ENCODE data around the gene CROCC2. TPM values are rescaled to one million over a fixed set of nuclear protein-coding genes. Genes with fewer than 3 reads are reported as not detected.

The CROCC2 gene
- total RNA-seq, 1 donor = not detected

DNA sequence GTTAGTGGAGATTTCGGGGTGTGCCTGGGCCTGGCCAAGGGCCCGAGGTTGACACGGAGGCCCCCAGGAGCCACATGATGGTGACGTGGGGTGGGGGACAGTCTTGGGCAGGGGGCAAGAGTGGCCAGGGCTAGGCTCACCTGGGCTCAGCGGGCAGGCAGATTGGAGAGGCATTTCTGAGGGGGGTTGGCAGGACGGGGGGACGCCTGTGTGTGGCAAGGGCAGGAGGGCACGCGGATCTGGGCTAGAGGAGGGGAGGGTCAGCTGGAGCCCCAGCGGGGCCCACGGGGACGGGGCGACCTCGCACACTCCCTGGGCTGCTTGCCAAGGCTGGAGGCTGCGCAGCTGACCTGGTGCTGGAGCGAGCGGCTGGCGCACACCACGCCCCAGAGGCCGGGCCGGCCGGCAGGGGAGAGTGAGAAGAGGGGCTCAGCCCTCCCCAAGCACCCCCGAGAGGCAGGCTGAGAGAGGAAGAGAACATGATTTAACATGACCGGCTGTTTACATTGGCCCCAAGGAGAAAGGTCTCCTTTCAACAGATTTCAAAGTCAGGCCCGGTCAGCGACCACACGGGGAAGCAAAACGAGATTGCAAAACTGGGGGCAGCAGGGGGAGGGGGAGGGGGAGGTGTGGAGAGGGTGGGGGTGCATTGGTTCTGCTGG lies 54.3 kb downstream of the CROCC2 start:
- DNase-seq (ENCODE audit: low read depth) = peak; percentile 83
- no peak overlapping the region for H3K4me3 ChIP-seq (ENCODE audit: low read depth, low read length)
- TF ChIP-seq, protein P1, sequence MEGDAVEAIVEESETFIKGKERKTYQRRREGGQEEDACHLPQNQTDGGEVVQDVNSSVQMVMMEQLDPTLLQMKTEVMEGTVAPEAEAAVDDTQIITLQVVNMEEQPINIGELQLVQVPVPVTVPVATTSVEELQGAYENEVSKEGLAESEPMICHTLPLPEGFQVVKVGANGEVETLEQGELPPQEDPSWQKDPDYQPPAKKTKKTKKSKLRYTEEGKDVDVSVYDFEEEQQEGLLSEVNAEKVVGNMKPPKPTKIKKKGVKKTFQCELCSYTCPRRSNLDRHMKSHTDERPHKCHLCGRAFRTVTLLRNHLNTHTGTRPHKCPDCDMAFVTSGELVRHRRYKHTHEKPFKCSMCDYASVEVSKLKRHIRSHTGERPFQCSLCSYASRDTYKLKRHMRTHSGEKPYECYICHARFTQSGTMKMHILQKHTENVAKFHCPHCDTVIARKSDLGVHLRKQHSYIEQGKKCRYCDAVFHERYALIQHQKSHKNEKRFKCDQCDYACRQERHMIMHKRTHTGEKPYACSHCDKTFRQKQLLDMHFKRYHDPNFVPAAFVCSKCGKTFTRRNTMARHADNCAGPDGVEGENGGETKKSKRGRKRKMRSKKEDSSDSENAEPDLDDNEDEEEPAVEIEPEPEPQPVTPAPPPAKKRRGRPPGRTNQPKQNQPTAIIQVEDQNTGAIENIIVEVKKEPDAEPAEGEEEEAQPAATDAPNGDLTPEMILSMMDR (IDR thresholded peaks at IDR 0.05; ENCODE audit: insufficient read depth, low read depth, low read length) = no peak

DNA sequence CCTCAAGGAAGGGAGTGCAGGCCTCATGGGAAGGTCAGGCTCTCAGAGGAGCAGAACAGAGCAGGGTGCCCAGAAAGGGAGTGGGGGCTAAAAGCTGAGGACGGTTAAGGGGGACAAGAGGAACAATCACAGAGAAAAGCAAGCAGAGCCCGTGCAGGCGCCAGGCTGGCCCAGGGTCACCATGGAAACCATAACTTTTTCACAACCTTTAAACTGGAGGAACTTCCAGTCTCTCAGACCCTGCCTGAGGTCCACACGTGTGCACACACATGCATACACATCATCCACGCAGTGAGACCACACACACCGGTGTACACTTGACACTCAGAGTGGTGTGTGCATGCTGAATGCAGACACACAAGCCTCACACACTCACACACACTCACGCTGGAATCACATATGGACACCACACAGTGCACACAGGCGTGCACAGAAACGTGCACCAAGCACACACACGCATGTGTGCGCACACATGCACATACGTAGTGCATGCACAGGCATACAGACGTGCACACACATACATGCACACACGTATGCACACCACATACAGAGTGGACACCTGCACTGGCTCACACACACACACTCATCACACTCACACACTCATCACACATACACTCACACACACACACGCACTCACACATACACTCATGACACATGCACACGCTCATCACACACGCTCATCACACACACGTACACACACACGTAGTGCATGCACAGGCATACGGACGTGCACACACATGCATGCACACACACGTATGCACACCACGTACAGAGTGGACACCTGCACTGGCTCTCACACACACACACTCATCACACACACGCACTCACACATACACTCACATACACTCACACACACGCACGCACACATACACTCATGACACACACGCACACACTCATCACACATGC lies 55.1 kb downstream of the CROCC2 start:
- TF ChIP-seq, protein P1 (IDR thresholded peaks at IDR 0.05; ENCODE audit: insufficient read depth, low read depth, low read length) = no peak
- no peak for DNase-seq (ENCODE audit: low read depth)

DNA sequence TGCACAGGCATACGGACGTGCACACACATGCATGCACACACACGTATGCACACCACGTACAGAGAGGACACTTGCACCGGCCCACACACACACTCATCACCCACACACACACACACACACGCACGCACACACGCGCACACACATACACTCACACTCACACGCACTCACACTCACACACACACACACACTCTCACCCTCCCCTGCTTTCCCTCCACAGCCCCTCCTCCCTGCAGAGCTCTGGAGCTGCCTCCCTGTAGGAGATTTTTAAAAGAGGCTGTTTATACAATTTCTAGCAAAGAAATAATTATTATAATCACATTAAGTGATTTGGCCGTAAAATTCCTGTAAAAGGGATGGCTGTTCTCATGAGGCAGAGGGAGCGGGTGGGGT lies 55.8 kb downstream of the CROCC2 start:
- no peak for DNase-seq (ENCODE audit: low read depth)
- no peak overlapping the region for H3K4me3 ChIP-seq (ENCODE audit: low read depth, low read length)
- TF ChIP-seq, protein P1 (IDR thresholded peaks at IDR 0.05; ENCODE audit: insufficient read depth, low read depth, low read length) = no peak

More for the DNA sequence above, 55.1 kb downstream of the CROCC2 start:
- H3K4me3 ChIP-seq (ENCODE audit: low read depth, low read length) = no peak overlapping the region

DNA sequence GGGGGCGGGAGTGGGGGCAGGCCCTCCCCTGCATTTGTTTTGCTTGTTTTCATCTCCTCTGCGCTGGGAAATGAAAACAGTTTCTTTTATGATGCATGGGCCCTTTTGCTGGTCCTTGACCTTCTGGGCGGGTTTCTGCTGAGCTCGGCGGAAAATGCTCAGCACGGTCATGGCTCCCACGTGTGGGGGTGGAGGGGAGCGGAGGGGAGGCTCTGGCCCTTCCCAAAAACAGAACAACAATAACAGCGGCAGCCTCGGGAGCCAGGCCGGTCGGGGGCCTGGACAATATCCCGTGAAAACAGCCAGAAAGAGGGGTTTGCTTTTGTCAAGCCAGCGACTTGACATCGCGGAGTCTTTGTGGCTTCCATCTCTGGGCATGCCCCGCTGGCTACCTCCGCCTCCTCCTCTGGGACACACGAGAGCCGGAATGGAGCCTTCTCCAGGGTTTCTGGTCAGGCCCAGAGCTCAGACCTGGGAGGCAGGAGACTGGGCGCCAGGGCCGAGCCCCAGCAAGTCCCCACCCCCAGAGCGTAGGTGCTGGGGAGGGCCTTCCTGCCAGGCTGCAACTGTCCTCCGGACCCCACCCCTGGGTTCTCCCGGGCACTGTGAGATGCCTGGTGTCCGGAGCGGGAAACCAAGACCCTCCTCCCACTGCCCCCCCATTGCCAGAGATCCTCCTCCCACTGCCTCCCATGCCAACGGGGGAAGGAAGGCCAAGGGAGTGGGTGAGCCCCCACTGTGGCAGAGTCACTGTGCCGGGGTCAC lies 56.3 kb downstream of the CROCC2 start:
- peak; percentile 88 for DNase-seq (ENCODE audit: low read depth)
- TF ChIP-seq, protein P1 (IDR thresholded peaks at IDR 0.05; ENCODE audit: insufficient read depth, low read depth, low read length) = no peak
- no peak overlapping the region for H3K4me3 ChIP-seq (ENCODE audit: low read depth, low read length)

DNA sequence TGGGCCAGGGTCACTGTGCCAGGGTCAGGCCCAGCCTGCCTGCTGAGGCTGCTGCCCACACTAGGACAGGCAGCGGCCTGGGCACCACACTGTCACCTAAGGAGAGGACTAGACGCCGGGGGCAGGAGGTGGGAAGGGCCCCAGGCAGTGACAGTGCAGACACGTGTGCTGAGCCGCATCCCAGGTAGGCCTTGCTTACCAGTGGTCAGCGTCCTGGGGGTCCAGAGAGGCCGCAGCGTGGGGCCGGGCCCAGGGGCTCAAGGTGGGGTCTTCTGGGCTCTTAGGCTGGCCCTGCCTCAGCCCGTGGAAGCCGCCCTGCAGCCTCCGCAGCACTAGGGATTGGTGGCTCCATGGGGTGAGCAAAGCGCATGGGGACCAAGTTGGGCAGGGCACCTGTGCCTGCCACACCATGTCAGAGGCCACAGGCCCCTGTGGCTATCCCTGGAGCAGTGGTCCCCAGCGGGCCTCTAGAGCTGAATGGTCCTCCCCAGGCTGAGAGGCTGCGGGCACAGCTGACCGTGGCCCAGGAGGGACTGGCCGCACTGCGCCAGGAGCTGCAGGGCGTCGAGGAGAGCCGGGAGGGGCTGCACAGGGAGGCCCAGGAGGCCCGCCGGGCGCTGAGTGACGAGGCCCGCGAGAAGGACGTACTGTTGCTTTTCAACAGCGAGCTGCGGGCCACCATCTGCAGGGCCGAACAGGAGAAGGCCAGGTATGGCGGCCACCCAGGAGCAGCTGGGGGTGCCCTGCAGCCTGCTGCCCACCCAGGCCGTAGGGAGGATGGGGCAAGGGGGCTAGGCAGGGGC lies 57.1 kb downstream of the CROCC2 start:
- no peak overlapping the region for H3K4me3 ChIP-seq (ENCODE audit: low read depth, low read length)
- no peak for DNase-seq (ENCODE audit: low read depth)

More for the DNA sequence above, 57.1 kb downstream of the CROCC2 start:
- TF ChIP-seq, protein P1 (IDR thresholded peaks at IDR 0.05; ENCODE audit: insufficient read depth, low read depth, low read length) = no peak
